ENCODE data around the gene DNAJA3. TPM values are rescaled to one million over a fixed set of nuclear protein-coding genes. Genes with fewer than 3 reads are reported as not detected.

The DNAJA3 gene
- total and polyA plus RNA-seq, 9 of the 15 experiments (the other 6 are each of a cell fraction or from before 2014, with no cell fraction given), result 8.1 to 105 (median 79.0) TPM

GRCh38 chr16:4416200-4417032 is 9.3 kb upstream of the DNAJA3 start, which contains the start of gene CORO7 (continued):
- TF ChIP-seq ZNF584 (CRISPR knock-in tag; IDR thresholded peaks at IDR 0.05; ENCODE audit: low read depth) (no peak), BMI1 (IDR thresholded peaks at IDR 0.05; ENCODE audit: low read length) (no peak), BRCA1 (IDR thresholded peaks at IDR 0.05) (no peak), BRCA1 (CRISPR knock-in tag; IDR thresholded peaks at IDR 0.05) (0 out of 2 replicates have a peak, but pooled peaks have one; percentile 70), ARID4B (CRISPR knock-in tag; IDR thresholded peaks at IDR 0.05) (peak; percentile 61; the same call in 1 of the 2 replicates), ADNP (tag; IDR thresholded peaks at IDR 0.05) (no peak), SUPT5H (IDR thresholded peaks at IDR 0.05) (peak; percentile 71), ZC3H4 (CRISPR knock-in tag; IDR thresholded peaks at IDR 0.05; ENCODE audit: borderline replicate concordance) (peak; percentile 70), ZNF232 (CRISPR knock-in tag; IDR thresholded peaks at IDR 0.05) (no peak), RREB1 (CRISPR knock-in tag; IDR thresholded peaks at IDR 0.05) (0 out of 2 replicates have a peak, but pooled peaks have one; percentile 29), GATA2 (CRISPR knock-in tag; IDR thresholded peaks at IDR 0.05) (no peak), E2F6 (IDR thresholded peaks at IDR 0.05; ENCODE audit: borderline replicate concordance in 1 of 2, extremely low read depth in 1 of 2, insufficient read depth in 1 of 2, insufficient read length in 1 of 2, low read depth in 1 of 2, low read length in 1 of 2, poor library complexity in 1 of 2, severe bottlenecking in 1 of 2) (peak; percentile 92 to 94), MBD2 (IDR thresholded peaks at IDR 0.05; ENCODE audit: borderline replicate concordance, low read depth) (peak; percentile 19; the same call in 1 of the 2 replicates)
